Esophagus squamous epithelium (tissue), 5 donors: Measurements from ENCODE around the gene TNNT1. TPM values are rescaled to one million over a fixed set of nuclear protein-coding genes. Genes with fewer than 3 reads are reported as not detected.

Experiments used
- DNase-seq: peaks from one replicate; lab custom pipeline; 2025; lab: John Stamatoyannopoulos, UW
- H3K27ac ChIP-seq, 4 donors: fragments of 200-600 bp; sonication (generic); one replicate each; pipeline ENCODE4 v1.5.1; 2016 to 2019; ENCODE audit warnings: mild to moderate bottlenecking in 1 of 4
- H3K27me3 ChIP-seq, 4 donors: fragments of 200-600 bp; sonication (generic); 1 replicate in 3 of 4; 2 replicates in 1 of 4; pipeline versions ENCODE4 v1.5.1 to v1.6.0; 2017 to 2021; ENCODE audit warnings: antibody characterized with exemption in 1 of 4
- H3K36me3 ChIP-seq, 3 donors: fragments of 200-600 bp; sonication (generic); one replicate each; pipeline ENCODE4 v1.5.1; 2016 to 2019
- H3K4me1 ChIP-seq, 3 donors: fragments of 200-600 bp; sonication (generic); one replicate each; pipeline ENCODE4 v1.5.1; 2017 to 2019
- H3K4me3 ChIP-seq, 4 donors: fragments of 200-600 bp; sonication (generic); 1 replicate in 3 of 4; 2 replicates in 1 of 4; pipeline ENCODE4 v1.5.1; 2016 to 2019; ENCODE audit warnings: mild to moderate bottlenecking in 2 of 4, moderate library complexity in 1 of 4
- H3K9me3 ChIP-seq, 3 donors: fragments of 200-600 bp; sonication (generic); one replicate each; pipeline ENCODE4 v1.5.1; 2016 to 2019
- CTCF ChIP-seq, 6 experiments: fragments of 450-650 bp in 4 of 6; fragments of 200-600 bp in 2 of 6; sonication (generic) in 2 of 6; IDR thresholded peaks; one replicate each; pipeline ENCODE4 v1.5.1; 2016 to 2019; ENCODE audit warnings: antibody characterized with exemption in 6 of 6, mild to moderate bottlenecking in 4 of 6, moderate library complexity in 4 of 6
- POLR2A ChIP-seq, 4 donors: fragments of 450-650 bp; IDR thresholded peaks; one replicate each; pipeline ENCODE4 v1.6.1; 2017; ENCODE audit warnings: antibody characterized with exemption in 4 of 4, mild to moderate bottlenecking in 4 of 4, moderate library complexity in 3 of 4
- WGBS, 2 donors: methylation state at CpG; one replicate each; pipeline ENCODE4 v1.1.5; 2018; 5-methylcytosine and 5-hydroxymethylcytosine counted together
- intact Hi-C: fragments of 100-400 bp; cut with DNase I; formaldehyde crosslinking; loops from one replicate; pipeline ENCODE4 v1.15.0; 2022
- total RNA-seq, 4 donors: library from RNA; depleted of rRNA; stranded (reverse); fragments of >200 nt; gene quantifications; one replicate each; pipeline ENCODE4 v1.1.0, GENCODE V29; 2016
- donor health status: DM: yes; HTN: yes; CAD: no.

TNNT1 gene
- total RNA-seq, 4 donors from 2014 or later: 3.3 to 23.1 (median 6.2) TPM

DNA sequence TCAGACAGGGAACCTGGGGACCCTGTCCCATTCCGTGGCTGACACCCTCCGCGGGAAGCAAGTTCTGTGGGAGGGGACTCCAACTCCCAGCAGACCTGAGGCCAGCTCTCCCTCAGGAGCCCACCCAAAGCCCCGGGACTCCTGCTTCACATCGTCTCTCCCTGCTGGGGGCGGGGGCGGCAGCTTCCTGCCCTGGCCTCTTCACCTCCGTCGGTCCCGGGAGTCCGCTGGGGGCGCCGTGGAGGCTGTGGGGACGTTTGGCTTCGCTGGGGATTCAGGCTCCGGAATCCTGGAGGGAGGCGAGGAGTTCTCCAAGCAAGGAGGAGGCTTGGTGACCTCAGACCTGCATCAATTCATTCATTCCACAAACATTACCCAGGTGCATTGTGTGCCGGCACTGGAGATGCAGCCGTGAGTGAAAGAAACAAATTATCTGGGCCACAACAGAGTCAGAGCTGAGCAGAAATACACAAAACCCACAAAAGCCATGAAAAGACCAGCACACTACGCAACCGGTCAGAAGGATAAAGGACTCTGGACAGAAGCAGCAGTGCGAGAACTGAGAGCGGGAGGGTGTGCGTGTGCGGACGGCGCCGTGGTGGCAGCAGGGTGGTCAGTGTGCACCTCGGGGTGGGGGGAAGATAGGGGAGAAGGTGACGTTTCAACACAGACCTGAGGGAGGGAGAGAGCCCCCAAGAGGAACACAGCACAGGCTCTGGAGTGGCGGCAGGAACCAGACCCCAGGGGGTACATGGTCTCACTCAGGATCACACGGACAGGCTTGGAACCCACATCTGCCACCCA is 54.3 kb downstream of the TNNT1 start:
- H3K27me3 ChIP-seq: no peaks in the 10 kb centered on the region
- no peak for DNase-seq
- no peak overlapping the region for H3K27ac ChIP-seq
- peaks cover 24 to 86% (median 28%) of the 10 kb centered on the region in 3 donors for H3K36me3 ChIP-seq
- H3K4me3 ChIP-seq: no peak overlapping the region
- 89 to 90% methylated on average over 11 to 14 of the region's 32 CpGs for WGBS, 2 donors
- TF ChIP-seq CTCF (IDR thresholded peaks at IDR 0.05) (no peak), POLR2A (IDR thresholded peaks at IDR 0.05) (no peak)
- peaks cover 0 to 12% (median 3%) of the 10 kb centered on the region in 3 donors for H3K4me1 ChIP-seq
- intact Hi-C loops: no loop called here
- H3K9me3 ChIP-seq: no peaks in the 10 kb centered on the region

DNA sequence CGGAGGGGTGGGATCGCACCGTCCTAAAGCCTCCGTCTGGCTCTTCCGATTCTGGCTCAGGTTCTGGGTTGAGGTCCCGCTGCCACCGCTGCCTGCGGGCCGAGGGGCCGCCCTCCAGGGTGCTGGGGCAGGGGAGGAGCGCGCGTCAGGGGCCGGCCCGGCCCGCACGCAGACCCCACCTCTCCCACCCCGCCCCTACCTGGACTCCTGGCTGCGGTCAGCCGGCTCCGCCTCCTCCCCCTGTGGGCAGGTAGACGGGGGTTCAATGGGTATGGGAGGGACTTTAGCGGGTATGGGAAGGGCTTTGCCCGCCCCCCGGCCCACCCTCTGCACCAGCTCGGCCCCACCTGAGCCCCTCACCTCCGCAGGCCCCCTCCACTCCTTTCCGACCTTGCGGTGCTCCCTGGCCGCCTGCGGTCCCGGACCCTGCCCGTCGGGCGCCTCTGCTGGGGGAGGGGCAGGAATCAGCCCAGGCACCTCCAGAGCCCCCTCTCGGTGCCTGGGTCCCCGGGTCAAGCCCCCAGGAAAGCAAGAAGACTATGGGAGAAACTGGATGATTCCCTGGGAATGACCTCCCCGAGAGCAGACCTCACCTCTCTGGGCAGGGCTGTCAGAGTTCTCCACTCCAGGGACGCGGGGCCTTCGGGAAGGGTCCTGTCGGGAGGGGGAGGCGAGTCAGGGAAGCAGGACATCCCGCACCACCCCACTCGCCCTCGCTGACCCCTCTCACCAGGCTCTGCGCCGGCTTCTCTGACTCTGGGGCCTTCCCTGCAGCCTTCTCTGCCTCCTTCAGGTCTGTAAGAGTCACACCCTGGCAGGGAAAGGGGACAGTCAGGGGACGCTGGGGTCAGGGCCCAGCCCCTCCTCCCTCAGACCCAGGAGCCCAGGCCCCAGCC is 56.3 kb downstream of the TNNT1 start:
- H3K36me3 ChIP-seq: peaks cover 19 to 73% (median 28%) of the 10 kb centered on the region in 3 donors
- intact Hi-C loops: no loop called here
- TF ChIP-seq CTCF (IDR thresholded peaks at IDR 0.05): no peak
- no peak for TF ChIP-seq POLR2A (IDR thresholded peaks at IDR 0.05)
- 79 to 100% methylated on average over 1 to 7 of the region's 49 CpGs for WGBS, 2 donors
- no peaks in the 10 kb centered on the region for H3K9me3 ChIP-seq
- DNase-seq: no peak
- no peaks in the 10 kb centered on the region for H3K27me3 ChIP-seq
- H3K4me1 ChIP-seq: peaks cover 3 to 14% (median 9%) of the 10 kb centered on the region in 3 donors
- H3K4me3 ChIP-seq: no peak overlapping the region
- H3K27ac ChIP-seq: no peak overlapping the region

DNA sequence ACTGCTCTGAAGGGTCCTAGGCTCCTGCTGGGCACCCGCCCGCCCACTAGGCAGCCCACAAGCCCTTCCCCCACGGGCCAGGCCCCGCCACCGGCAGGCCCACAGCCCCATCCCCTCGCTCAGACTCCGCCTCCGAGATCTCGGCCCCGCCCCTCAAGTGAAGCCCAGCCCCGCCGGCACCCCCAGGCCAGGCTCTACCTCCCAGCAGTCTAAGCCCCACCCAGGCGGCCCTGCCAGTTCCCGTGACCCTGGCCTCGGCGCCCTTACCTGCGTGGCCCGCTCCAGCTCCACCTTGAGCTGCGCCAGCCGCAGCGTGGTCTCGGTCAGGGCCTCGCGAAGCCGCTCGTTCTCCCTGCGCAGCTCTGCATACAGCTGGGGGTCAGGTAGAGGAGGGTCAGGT is 57.1 kb downstream of the TNNT1 start:
- DNase-seq: no peak
- WGBS, 2 donors: 68% methylated on average over 5 of the region's 27 CpGs; no CpG with 5 or more reads in 1 of the 2 donors
- Histone ChIP-seq H3K27ac (no peak overlapping the region), H3K4me1 (peaks cover 10 to 21% (median 12%) of the 10 kb centered on the region in 3 donors), H3K4me3 (no peak overlapping the region), H3K27me3 (peaks cover 0 to 4% (median 0%) of the 10 kb centered on the region in 4 donors), H3K9me3 (no peaks in the 10 kb centered on the region), H3K36me3 (peaks cover 19 to 69% (median 28%) of the 10 kb centered on the region in 3 donors)
- TF ChIP-seq CTCF (IDR thresholded peaks at IDR 0.05) (no peak), POLR2A (IDR thresholded peaks at IDR 0.05) (no peak)
- intact Hi-C loops: no loop called here

DNA sequence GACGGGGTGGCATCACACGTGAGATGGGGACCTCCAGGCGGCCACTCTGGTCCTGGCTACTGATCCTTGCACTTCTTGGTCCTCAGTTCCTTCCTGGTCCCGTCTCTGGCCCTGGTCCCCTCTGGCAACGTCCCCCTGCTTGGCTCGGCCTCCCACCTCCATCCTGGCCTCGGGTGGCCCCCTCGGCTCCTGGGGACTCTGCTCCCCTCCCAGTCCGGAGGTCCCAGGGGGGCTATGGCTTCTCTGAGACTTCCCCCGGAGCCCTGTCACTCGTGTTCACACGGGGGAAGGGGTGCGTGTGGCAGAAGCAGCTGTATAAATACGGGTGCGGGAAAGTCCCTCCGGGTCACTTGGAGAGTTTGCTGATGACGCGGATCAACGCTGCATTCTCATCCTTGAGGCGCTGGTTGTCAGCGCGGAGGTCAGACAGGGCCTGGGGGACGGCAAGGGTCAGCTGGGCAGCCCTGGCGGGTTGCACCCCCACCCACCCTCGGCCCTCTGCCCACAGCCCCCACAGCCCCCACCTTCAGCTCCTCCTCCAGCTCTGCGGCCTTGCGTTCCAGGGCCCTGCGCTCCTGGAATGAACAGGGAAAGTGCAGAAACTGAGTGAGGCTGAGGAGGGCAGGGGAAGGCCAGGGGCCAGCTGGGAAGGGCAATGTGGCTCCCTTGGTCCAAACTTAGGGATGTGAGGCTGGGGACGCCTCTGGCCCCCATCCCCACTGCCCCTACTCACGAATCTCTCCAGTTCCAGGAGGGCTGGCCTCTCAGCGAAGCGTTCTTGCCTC is 57.7 kb downstream of the TNNT1 start:
- no peak for TF ChIP-seq CTCF (IDR thresholded peaks at IDR 0.05)
- TF ChIP-seq POLR2A (IDR thresholded peaks at IDR 0.05): no peak
- no peak overlapping the region for H3K4me3 ChIP-seq
- intact Hi-C loops: no loop called here
- H3K36me3 ChIP-seq: peaks cover 19 to 65% (median 28%) of the 10 kb centered on the region in 3 donors
- no peak overlapping the region for H3K27ac ChIP-seq
- DNase-seq: no peak
- 84 to 88% methylated on average over 4 to 18 of the region's 32 CpGs for WGBS, 2 donors
- H3K27me3 ChIP-seq: peaks cover 0 to 10% (median 0%) of the 10 kb centered on the region in 4 donors
- peaks cover 17 to 27% (median 18%) of the 10 kb centered on the region in 3 donors for H3K4me1 ChIP-seq
- H3K9me3 ChIP-seq: no peaks in the 10 kb centered on the region
